Ascending aorta (tissue), 2 donors: ENCODE data around the gene LBHD1. TPM values are rescaled to one million over a fixed set of nuclear protein-coding genes. Genes with fewer than 3 reads are reported as not detected.
A peak's percentile ranks its signal among the peaks of the same experiment; 100 is the strongest.
"Not testable (repeated sequence)": the region's sequence is repeated elsewhere in the genome, so short reads cannot be mapped to it uniquely, and the experiment has no call there.

Source experiments
- DNase-seq, 2 donors: peaks; one replicate each; pipeline ENCODE4 v3.0.0-alpha.2; 2019; ENCODE audit warnings: low spot score in 2 of 2
- H3K27ac ChIP-seq, 2 donors: fragments of 200-600 bp; sonication (generic); one replicate each; pipeline ENCODE4 v1.5.1; 2016 to 2017; ENCODE audit warnings: mild to moderate bottlenecking in 1 of 2
- H3K27me3 ChIP-seq: fragments of 200-600 bp; sonication (generic); one replicate; pipeline ENCODE4 v1.5.1; 2017
- H3K36me3 ChIP-seq, 2 donors: fragments of 200-600 bp; sonication (generic); one replicate each; pipeline ENCODE4 v1.5.1; 2016
- H3K4me1 ChIP-seq, 2 donors: fragments of 200-600 bp; sonication (generic); one replicate each; pipeline ENCODE4 v1.5.1; 2016 to 2017; ENCODE audit warnings: mild to moderate bottlenecking in 1 of 2
- H3K4me3 ChIP-seq, 2 donors: fragments of 200-600 bp; sonication (generic); one replicate each; pipeline ENCODE4 v1.5.1; 2016 to 2017; ENCODE audit warnings: mild to moderate bottlenecking in 1 of 2
- H3K9me3 ChIP-seq, 2 donors: fragments of 200-600 bp; sonication (generic); one replicate each; pipeline ENCODE4 v1.5.1; 2016
- intact Hi-C: fragments of 100-400 bp; cut with DNase I; formaldehyde crosslinking; loops from one replicate; pipeline ENCODE4 v1.15.1; 2023
- total RNA-seq: library from RNA; depleted of rRNA; stranded (reverse); fragments of >200 nt; gene quantifications from one replicate; pipeline ENCODE4 v1.1.0, GENCODE V29; 2016
- TF ChIP-seq, protein P1 (sequence below), 3 experiments: fragments of 200-600 bp in 2 of 3; fragments of 450-650 bp in 1 of 3; sonication (generic) in 2 of 3; IDR thresholded peaks; one replicate each; pipeline ENCODE4 v1.5.1; 2016 to 2019; ENCODE audit warnings: antibody characterized with exemption in 3 of 3, mild to moderate bottlenecking in 1 of 3, moderate library complexity in 1 of 3

Gene LBHD1
- total RNA-seq, 1 donor from 2014 or later: not detected

DNA sequence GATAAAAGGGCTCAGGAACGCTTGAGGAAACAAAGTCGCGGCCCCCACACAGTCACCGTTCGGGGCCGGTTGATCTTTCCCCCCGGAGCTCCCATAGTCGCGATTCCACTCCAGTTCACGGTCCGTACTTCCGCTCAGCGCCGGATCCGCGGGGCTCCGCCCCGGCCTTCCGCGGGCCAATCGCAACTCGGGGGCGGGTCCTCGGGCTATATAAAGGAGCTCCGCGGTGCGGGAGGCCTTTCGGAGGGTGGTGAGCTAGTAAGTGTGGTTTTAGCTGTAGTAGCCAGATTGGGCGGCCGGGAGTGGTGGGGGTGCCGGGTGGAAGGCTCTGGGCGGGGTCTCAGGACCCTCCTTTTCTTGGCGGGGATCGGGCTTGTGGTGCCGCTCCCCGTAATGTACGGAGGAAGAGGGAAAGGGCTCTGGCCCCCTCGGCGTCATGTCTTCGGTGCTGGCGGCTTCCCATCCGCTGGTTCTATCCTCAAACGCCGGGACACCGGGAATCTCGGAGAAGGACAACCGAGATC lies 6.9 kb downstream of the LBHD1 start, which contains the start of the genes C11orf98 and CSKMT:
C11orf98 (minus strand) TSS at position 136 of the 524 bp plus-strand sequence; CDS start at position 95, 41 bp downstream.
CSKMT (plus strand) TSS at position 238 of the 524 bp plus-strand sequence. CDS start 568 bp downstream, outside the sequence.
- DNase-seq: peak; percentile 82 to 96
- TF ChIP-seq, protein P1, sequence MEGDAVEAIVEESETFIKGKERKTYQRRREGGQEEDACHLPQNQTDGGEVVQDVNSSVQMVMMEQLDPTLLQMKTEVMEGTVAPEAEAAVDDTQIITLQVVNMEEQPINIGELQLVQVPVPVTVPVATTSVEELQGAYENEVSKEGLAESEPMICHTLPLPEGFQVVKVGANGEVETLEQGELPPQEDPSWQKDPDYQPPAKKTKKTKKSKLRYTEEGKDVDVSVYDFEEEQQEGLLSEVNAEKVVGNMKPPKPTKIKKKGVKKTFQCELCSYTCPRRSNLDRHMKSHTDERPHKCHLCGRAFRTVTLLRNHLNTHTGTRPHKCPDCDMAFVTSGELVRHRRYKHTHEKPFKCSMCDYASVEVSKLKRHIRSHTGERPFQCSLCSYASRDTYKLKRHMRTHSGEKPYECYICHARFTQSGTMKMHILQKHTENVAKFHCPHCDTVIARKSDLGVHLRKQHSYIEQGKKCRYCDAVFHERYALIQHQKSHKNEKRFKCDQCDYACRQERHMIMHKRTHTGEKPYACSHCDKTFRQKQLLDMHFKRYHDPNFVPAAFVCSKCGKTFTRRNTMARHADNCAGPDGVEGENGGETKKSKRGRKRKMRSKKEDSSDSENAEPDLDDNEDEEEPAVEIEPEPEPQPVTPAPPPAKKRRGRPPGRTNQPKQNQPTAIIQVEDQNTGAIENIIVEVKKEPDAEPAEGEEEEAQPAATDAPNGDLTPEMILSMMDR (IDR thresholded peaks at IDR 0.05): peak in 1 of 3 experiments; percentile 4
- H3K27me3 ChIP-seq: no peaks in the 10 kb centered on the region
- peaks cover 10 to 20% of the 10 kb centered on the region in 2 donors for H3K4me1 ChIP-seq
- H3K9me3 ChIP-seq: no peaks in the 10 kb centered on the region
- peaks cover 3 to 11% of the 10 kb centered on the region in 2 donors for H3K36me3 ChIP-seq
- peak within 1 kb of the TSS; percentile 71 to 93 for H3K4me3 ChIP-seq
- H3K27ac ChIP-seq: peak within 1 kb of the TSS; percentile 80 to 89
- intact Hi-C loops: loop anchor here (1.0 to 2.0 kb wide), 5 partner anchors 12 to 64 kb away; partner anchors contain the start of genes EML3, INTS5, ROM1 and TTC9C

DNA sequence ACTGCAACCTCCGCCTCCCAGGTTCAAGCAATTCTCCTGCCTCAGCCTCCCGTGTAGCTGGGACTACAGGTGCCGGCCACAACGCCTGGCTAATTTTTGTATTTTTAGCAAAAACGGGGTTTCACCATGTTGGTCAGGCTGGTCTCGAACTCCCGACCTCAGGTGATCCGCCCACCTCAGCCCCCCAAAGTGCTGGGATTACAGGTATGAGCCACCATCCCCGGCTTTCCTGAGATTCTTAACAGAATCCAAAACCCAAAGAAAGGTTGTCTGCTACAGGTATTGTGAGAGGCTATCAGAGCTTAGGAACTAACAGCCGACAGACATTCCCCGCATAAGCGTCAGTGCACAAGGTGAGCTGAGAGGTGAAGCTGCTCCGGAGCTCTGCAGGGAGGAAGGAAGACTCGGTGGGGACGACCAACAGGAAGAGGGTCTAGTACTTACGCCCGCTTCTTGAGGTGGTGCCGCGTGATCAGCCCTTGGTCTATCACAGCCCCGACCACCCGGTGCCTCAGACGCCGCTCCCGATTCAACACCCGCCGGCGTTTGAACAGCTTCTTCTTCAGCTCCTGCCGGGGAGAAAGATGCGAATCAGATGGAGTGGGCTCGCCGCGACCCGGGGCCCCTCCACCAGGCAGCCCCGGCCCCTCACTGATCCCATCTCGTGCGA lies 7.5 kb downstream of the LBHD1 start:
- peak overlapping the region; percentile 80 to 89 for H3K27ac ChIP-seq
- peaks cover 10 to 20% of the 10 kb centered on the region in 2 donors for H3K4me1 ChIP-seq
- DNase-seq: no peak
- H3K9me3 ChIP-seq: no peaks in the 10 kb centered on the region
- TF ChIP-seq, protein P1 (IDR thresholded peaks at IDR 0.05): no peak
- peaks cover 3 to 11% of the 10 kb centered on the region in 2 donors for H3K36me3 ChIP-seq
- peak overlapping the region; percentile 71 to 93 for H3K4me3 ChIP-seq
- no peaks in the 10 kb centered on the region for H3K27me3 ChIP-seq
- intact Hi-C loops: loop anchor here (1.0 to 2.0 kb wide), 5 partner anchors 11 to 64 kb away; partner anchors contain the start of genes EML3, INTS5, ROM1 and TTC9C

DNA sequence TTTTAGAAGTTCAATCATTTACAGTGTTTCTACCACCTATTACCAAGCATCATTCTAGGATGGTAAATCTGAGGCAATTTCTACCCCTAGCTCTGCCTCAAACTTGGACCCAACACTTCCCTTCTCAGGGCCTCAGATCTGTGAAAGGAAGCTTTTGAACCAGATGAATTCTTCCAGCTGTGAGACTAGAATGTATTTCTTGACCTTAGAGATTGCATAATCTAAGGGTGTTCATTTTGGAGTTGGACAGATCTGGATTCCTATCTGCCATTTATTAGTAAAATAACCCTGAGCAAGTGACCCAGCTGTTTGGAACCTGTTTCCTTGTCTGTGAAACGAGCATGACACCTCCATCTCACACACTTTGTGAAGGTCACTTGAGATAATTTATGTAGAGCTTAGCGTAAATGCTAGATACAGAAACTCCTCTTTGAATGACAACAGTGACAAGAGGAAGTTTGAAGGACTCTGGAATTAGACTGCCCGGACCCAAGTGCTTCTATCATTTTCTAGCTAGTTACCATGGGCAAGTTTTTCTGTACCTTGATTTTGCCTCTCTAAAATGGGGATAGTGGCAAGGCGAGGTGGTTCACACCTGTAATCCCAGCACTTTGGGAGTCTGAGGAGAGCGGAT lies 15.2 kb downstream of the LBHD1 start:
- DNase-seq: no peak
- H3K27ac ChIP-seq: no peak overlapping the region
- H3K4me3 ChIP-seq: no peak overlapping the region
- H3K9me3 ChIP-seq: no peaks in the 10 kb centered on the region
- H3K36me3 ChIP-seq: no peaks in the 10 kb centered on the region
- H3K27me3 ChIP-seq: no peaks in the 10 kb centered on the region
- peaks cover 0 to 9% of the 10 kb centered on the region in 2 donors for H3K4me1 ChIP-seq
- intact Hi-C loops: no loop called here
- TF ChIP-seq, protein P1 (IDR thresholded peaks at IDR 0.05): no peak

DNA sequence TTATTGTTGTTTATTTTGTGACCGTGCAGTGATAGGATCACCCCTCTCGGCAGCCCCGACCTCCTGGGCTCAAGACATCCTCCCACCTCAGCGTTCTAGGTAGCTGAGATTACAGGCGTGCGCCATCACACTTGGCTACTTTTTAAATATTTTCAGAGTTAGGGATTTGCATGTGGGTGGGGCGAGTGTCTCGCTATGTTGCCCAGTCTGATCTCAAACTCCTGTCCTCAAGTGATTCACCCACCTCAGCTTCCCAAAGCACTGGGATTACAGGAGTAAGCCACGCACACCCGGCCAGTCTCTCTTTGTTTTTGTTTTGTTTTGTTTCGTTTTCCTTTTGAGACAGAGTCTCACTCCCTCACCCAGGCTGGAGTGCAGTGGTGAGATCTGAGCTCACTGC lies 17.8 kb downstream of the LBHD1 start:
- H3K9me3 ChIP-seq: no peaks in the 10 kb centered on the region
- no peak for DNase-seq
- H3K36me3 ChIP-seq: peaks cover 6 to 7% of the 10 kb centered on the region in 2 donors
- TF ChIP-seq, protein P1 (IDR thresholded peaks at IDR 0.05): no peak
- no peak overlapping the region for H3K27ac ChIP-seq
- intact Hi-C loops: no loop called here
- no peaks in the 10 kb centered on the region for H3K27me3 ChIP-seq
- no peak overlapping the region for H3K4me3 ChIP-seq
- peaks cover 0 to 15% of the 10 kb centered on the region in 2 donors for H3K4me1 ChIP-seq

DNA sequence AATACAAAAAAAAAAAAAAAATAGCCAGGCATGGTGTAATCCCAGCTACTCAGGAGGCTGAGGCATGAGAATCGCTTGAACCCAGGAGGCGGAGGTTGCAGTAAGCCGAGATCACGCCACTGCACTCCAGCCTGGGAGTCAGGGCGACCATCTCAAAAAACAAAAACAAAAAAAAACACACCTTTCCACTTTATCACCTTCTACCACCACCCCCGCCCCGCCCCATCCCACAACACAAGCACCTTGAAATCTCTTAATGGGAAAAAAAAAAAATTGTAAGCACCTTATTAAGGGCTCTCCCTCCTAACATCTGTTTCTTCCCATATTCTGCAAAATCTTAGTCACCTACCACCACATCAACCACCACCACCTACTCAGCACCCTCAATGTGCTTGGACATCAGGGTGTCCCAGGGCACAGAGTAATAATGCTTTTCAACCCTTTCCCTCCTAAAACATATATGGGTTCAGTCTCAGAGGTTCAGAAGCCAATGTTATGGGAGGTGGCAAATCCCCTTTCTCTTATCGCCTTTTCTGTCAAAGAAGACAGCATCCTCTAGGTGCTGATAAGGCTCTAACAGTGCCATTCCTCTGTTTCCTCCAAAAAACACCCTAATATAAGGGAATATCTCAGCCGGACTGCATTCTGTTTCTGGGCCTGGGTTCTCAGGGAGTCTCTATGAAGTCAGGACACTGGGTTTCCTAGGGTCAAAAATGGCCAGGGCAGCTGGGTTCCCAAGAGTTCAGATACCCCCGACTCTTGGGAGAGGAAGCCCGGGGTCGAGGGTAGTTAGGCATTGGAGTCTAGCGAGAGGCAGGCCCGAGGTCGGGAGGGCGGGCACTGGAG lies 19.7 kb downstream of the LBHD1 start:
- H3K27ac ChIP-seq: peak overlapping the region; percentile 93 to 94
- intact Hi-C loops: loop anchor here (1.0 to 2.0 kb wide), 5 partner anchors 13 to 54 kb away; partner anchors contain the start of genes BSCL2, C11orf98, CSKMT and EML3

DNA sequence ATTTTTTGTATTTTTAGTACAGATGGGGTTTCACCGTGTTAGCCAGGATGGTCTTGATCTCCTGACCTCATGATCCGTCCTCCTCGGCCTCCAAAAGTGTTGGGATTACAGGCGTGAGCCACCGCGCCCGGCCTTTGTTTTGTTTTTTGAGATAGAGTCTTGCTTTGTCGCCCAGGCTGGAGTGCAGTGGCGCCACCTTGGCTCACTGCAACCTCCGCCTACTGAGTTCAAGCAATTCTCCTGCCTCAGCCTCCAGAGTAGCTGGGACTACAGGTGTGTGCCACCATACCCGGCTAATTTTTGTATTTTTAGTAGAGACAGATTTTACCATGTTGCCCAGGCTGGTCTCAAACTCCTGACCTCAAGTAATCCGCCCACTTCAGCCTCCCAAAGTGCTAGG lies 21.8 kb downstream of the LBHD1 start:
- H3K9me3 ChIP-seq, H3K27ac ChIP-seq, DNase-seq, H3K4me3 ChIP-seq, H3K27me3 ChIP-seq, intact Hi-C loops: not testable (repeated sequence)
- Histone ChIP-seq H3K36me3 (peaks cover 19 to 22% of the 10 kb centered on the region in 2 donors), H3K4me1 (peaks cover 4 to 24% of the 10 kb centered on the region in 2 donors)

More for the DNA sequence above, 19.7 kb downstream of the LBHD1 start:
- no peaks in the 10 kb centered on the region for H3K27me3 ChIP-seq
- H3K36me3 ChIP-seq: peaks cover 19 to 22% of the 10 kb centered on the region in 2 donors
- H3K4me3 ChIP-seq: peak overlapping the region; percentile 78 to 96
- TF ChIP-seq, protein P1 (IDR thresholded peaks at IDR 0.05): no peak
- no peaks in the 10 kb centered on the region for H3K9me3 ChIP-seq
- H3K4me1 ChIP-seq: peaks cover 0 to 15% of the 10 kb centered on the region in 2 donors
- DNase-seq: no peak
